ENCODE measurements around the gene PHLDB2.

Gene PHLDB2

GRCh38 chr3:111975131-111975530 is 116.1 kb downstream of the PHLDB2 start:
- no peaks in the 10 kb centered on the region for H3K27me3 ChIP-seq (ENCODE audit: control insufficient read depth, insufficient read depth, low read length)
- no peak overlapping the region for H3K9ac ChIP-seq (ENCODE audit: low read length)
- H3K9me3 ChIP-seq (ENCODE audit: control insufficient read depth, insufficient read depth, low read depth, low read length) = no peaks in the 10 kb centered on the region
- H3K36me3 ChIP-seq (ENCODE audit: control insufficient read depth, insufficient read depth, low read length) = peaks cover 8% of the 10 kb centered on the region
- no peak overlapping the region for H3K27ac ChIP-seq (ENCODE audit: low read depth, low read length)
- 0 out of 2 replicates have a peak, but pooled peaks cover 5% of the 10 kb centered on the region for H3K4me1 ChIP-seq (ENCODE audit: control insufficient read depth, insufficient read depth, low read length)
- no peak overlapping the region for H3K4me3 ChIP-seq (ENCODE audit: low read depth, low read length)

GRCh38 chr3:111976254-111976653 is 117.2 kb downstream of the PHLDB2 start:
- H3K9me3 ChIP-seq (ENCODE audit: control insufficient read depth, insufficient read depth, low read depth, low read length) = no peaks in the 10 kb centered on the region
- peaks cover 5% of the 10 kb centered on the region; the same call in 1 of the 2 replicates for H3K36me3 ChIP-seq (ENCODE audit: control insufficient read depth, insufficient read depth, low read length)
- 0 out of 2 replicates have a peak, but pooled peaks cover 6% of the 10 kb centered on the region for H3K4me1 ChIP-seq (ENCODE audit: control insufficient read depth, insufficient read depth, low read length)
- H3K27ac ChIP-seq (ENCODE audit: low read depth, low read length) = no peak overlapping the region
- H3K4me3 ChIP-seq (ENCODE audit: low read depth, low read length) = no peak overlapping the region
- no peaks in the 10 kb centered on the region for H3K27me3 ChIP-seq (ENCODE audit: control insufficient read depth, insufficient read depth, low read length)
- no peak overlapping the region for H3K9ac ChIP-seq (ENCODE audit: low read length)

GRCh38 chr3:111978583-111979433 is 119.7 kb downstream of the PHLDB2 start, which contains the start of gene ABHD10:
ABHD10 (plus strand) TSS chr3:111979026; CDS start chr3:111979062, 36 bp downstream.
- peaks cover 2% of the 10 kb centered on the region; the same call in 1 of the 2 replicates for H3K36me3 ChIP-seq (ENCODE audit: control insufficient read depth, insufficient read depth, low read length)
- no peaks in the 10 kb centered on the region for H3K9me3 ChIP-seq (ENCODE audit: control insufficient read depth, insufficient read depth, low read depth, low read length)
- peak within 1 kb of the TSS; percentile 75 for H3K27ac ChIP-seq (ENCODE audit: low read depth, low read length)
- 0 out of 2 replicates have a peak, but pooled peaks cover 6% of the 10 kb centered on the region for H3K4me1 ChIP-seq (ENCODE audit: control insufficient read depth, insufficient read depth, low read length)
- H3K27me3 ChIP-seq (ENCODE audit: control insufficient read depth, insufficient read depth, low read length) = no peaks in the 10 kb centered on the region
- H3K9ac ChIP-seq (ENCODE audit: low read length) = peak within 1 kb of the TSS; percentile 87
- peak within 1 kb of the TSS; percentile 91 for H3K4me3 ChIP-seq (ENCODE audit: low read depth, low read length)

GRCh38 chr3:111979434-111980038 is 120.5 kb downstream of the PHLDB2 start:
- Histone ChIP-seq H3K4me3 (ENCODE audit: low read depth, low read length) (peak overlapping the region; percentile 91), H3K9me3 (ENCODE audit: control insufficient read depth, insufficient read depth, low read depth, low read length) (no peaks in the 10 kb centered on the region)

GRCh38 chr3:111980716-111981456 is 121.8 kb downstream of the PHLDB2 start:
- no peak overlapping the region for H3K9ac ChIP-seq (ENCODE audit: low read length)

More at GRCh38 chr3:111979434-111980038, 120.5 kb downstream of the PHLDB2 start:
- peak overlapping the region; percentile 87 for H3K9ac ChIP-seq (ENCODE audit: low read length)
- H3K36me3 ChIP-seq (ENCODE audit: control insufficient read depth, insufficient read depth, low read length) = no peaks in the 10 kb centered on the region
- H3K27me3 ChIP-seq (ENCODE audit: control insufficient read depth, insufficient read depth, low read length) = no peaks in the 10 kb centered on the region
- 0 out of 2 replicates have a peak, but pooled peaks cover 6% of the 10 kb centered on the region for H3K4me1 ChIP-seq (ENCODE audit: control insufficient read depth, insufficient read depth, low read length)
- peak overlapping the region; percentile 75; the same call in 1 of the 2 replicates for H3K27ac ChIP-seq (ENCODE audit: low read depth, low read length)

GRCh38 chr3:111981457-111981763 is 122.3 kb downstream of the PHLDB2 start:
- no peaks in the 10 kb centered on the region for H3K27me3 ChIP-seq (ENCODE audit: control insufficient read depth, insufficient read depth, low read length)

More at GRCh38 chr3:111980716-111981456, 121.8 kb downstream of the PHLDB2 start:
- no peak overlapping the region for H3K4me3 ChIP-seq (ENCODE audit: low read depth, low read length)
- H3K4me1 ChIP-seq (ENCODE audit: control insufficient read depth, insufficient read depth, low read length) = 0 out of 2 replicates have a peak, but pooled peaks cover 6% of the 10 kb centered on the region
- H3K27ac ChIP-seq (ENCODE audit: low read depth, low read length) = no peak overlapping the region
- no peaks in the 10 kb centered on the region for H3K9me3 ChIP-seq (ENCODE audit: control insufficient read depth, insufficient read depth, low read depth, low read length)
- no peaks in the 10 kb centered on the region for H3K36me3 ChIP-seq (ENCODE audit: control insufficient read depth, insufficient read depth, low read length)
- no peaks in the 10 kb centered on the region for H3K27me3 ChIP-seq (ENCODE audit: control insufficient read depth, insufficient read depth, low read length)

GRCh38 chr3:111984636-111985298 is 125.7 kb downstream of the PHLDB2 start:
- Histone ChIP-seq H3K36me3 (ENCODE audit: control insufficient read depth, insufficient read depth, low read length) (peaks cover 24% of the 10 kb centered on the region), H3K27me3 (ENCODE audit: control insufficient read depth, insufficient read depth, low read length) (no peaks in the 10 kb centered on the region), H3K27ac (ENCODE audit: low read depth, low read length) (no peak overlapping the region), H3K9me3 (ENCODE audit: control insufficient read depth, insufficient read depth, low read depth, low read length) (no peaks in the 10 kb centered on the region), H3K4me1 (ENCODE audit: control insufficient read depth, insufficient read depth, low read length) (0 out of 2 replicates have a peak, but pooled peaks cover 4% of the 10 kb centered on the region), H3K4me3 (ENCODE audit: low read depth, low read length) (no peak overlapping the region), H3K9ac (ENCODE audit: low read length) (no peak overlapping the region)

More at GRCh38 chr3:111981457-111981763, 122.3 kb downstream of the PHLDB2 start:
- Histone ChIP-seq H3K4me1 (ENCODE audit: control insufficient read depth, insufficient read depth, low read length) (0 out of 2 replicates have a peak, but pooled peaks cover 6% of the 10 kb centered on the region), H3K9me3 (ENCODE audit: control insufficient read depth, insufficient read depth, low read depth, low read length) (no peaks in the 10 kb centered on the region), H3K4me3 (ENCODE audit: low read depth, low read length) (no peak overlapping the region), H3K36me3 (ENCODE audit: control insufficient read depth, insufficient read depth, low read length) (peaks cover 3% of the 10 kb centered on the region; the same call in 1 of the 2 replicates), H3K27ac (ENCODE audit: low read depth, low read length) (no peak overlapping the region), H3K9ac (ENCODE audit: low read length) (no peak overlapping the region)

- no peak overlapping the region for H3K4me3 ChIP-seq (ENCODE audit: low read depth, low read length)
- H3K36me3 ChIP-seq (ENCODE audit: control insufficient read depth, insufficient read depth, low read length) = peaks cover 33% of the 10 kb centered on the region
- H3K9ac ChIP-seq (ENCODE audit: low read length) = no peak overlapping the region
- no peaks in the 10 kb centered on the region for H3K4me1 ChIP-seq (ENCODE audit: control insufficient read depth, insufficient read depth, low read length)
- no peak overlapping the region for H3K27ac ChIP-seq (ENCODE audit: low read depth, low read length)
- no peaks in the 10 kb centered on the region for H3K27me3 ChIP-seq (ENCODE audit: control insufficient read depth, insufficient read depth, low read length)
- H3K9me3 ChIP-seq (ENCODE audit: control insufficient read depth, insufficient read depth, low read depth, low read length) = no peaks in the 10 kb centered on the region
These were observed 127.7 kb downstream of the PHLDB2 start for GRCh38 chr3:111986800-111987199.

- H3K9me3 ChIP-seq (ENCODE audit: control insufficient read depth, insufficient read depth, low read depth, low read length) = no peaks in the 10 kb centered on the region
- H3K4me3 ChIP-seq (ENCODE audit: low read depth, low read length) = no peak overlapping the region
- H3K27me3 ChIP-seq (ENCODE audit: control insufficient read depth, insufficient read depth, low read length) = no peaks in the 10 kb centered on the region
- peaks cover 33% of the 10 kb centered on the region for H3K36me3 ChIP-seq (ENCODE audit: control insufficient read depth, insufficient read depth, low read length)
- peaks cover 5% of the 10 kb centered on the region; the same call in 1 of the 2 replicates for H3K4me1 ChIP-seq (ENCODE audit: control insufficient read depth, insufficient read depth, low read length)
- no peak overlapping the region for H3K27ac ChIP-seq (ENCODE audit: low read depth, low read length)
- no peak overlapping the region for H3K9ac ChIP-seq (ENCODE audit: low read length)
These were observed 130.1 kb downstream of the PHLDB2 start for GRCh38 chr3:111989061-111989678.

- peaks cover 5% of the 10 kb centered on the region; the same call in 1 of the 2 replicates for H3K4me1 ChIP-seq (ENCODE audit: control insufficient read depth, insufficient read depth, low read length)
- no peak overlapping the region for H3K9ac ChIP-seq (ENCODE audit: low read length)
- no peaks in the 10 kb centered on the region for H3K9me3 ChIP-seq (ENCODE audit: control insufficient read depth, insufficient read depth, low read depth, low read length)
- no peaks in the 10 kb centered on the region; the same call in 1 of the 2 replicates for H3K27me3 ChIP-seq (ENCODE audit: control insufficient read depth, insufficient read depth, low read length)
- no peak overlapping the region for H3K4me3 ChIP-seq (ENCODE audit: low read depth, low read length)
- no peak overlapping the region for H3K27ac ChIP-seq (ENCODE audit: low read depth, low read length)
- H3K36me3 ChIP-seq (ENCODE audit: control insufficient read depth, insufficient read depth, low read length) = peaks cover 18% of the 10 kb centered on the region
These were observed 134.0 kb downstream of the PHLDB2 start for GRCh38 chr3:111993038-111993437.

Data from HUES6 (cell line).